KBM-7 (cell line): ENCODE results near the gene GFRA4.

Source experiments
- DNase-seq: peaks from one replicate; pipeline ENCODE4 v3.0.0-alpha.2; 2015
- in situ Hi-C: fragments of 300-500 bp; cut with MboI; formaldehyde crosslinking; loops from 2 replicates; pipeline ENCODE4 v1.14.3; 2020; ENCODE audit warnings: low sequenced_read_pairs, low pct_unique_long_range_greater_than_20kb, mixed read lengths

The GFRA4 gene

GRCh38 chr20:3659492-3660261 is 3.5 kb downstream of the GFRA4 start:
- no peak for DNase-seq

GRCh38 chr20:3658716-3659491 is 4.3 kb downstream of the GFRA4 start:
- no peak for DNase-seq
- in situ Hi-C loops: no loop called here

More at GRCh38 chr20:3659492-3660261, 3.5 kb downstream of the GFRA4 start:
- in situ Hi-C loops: no loop called here

DNA sequence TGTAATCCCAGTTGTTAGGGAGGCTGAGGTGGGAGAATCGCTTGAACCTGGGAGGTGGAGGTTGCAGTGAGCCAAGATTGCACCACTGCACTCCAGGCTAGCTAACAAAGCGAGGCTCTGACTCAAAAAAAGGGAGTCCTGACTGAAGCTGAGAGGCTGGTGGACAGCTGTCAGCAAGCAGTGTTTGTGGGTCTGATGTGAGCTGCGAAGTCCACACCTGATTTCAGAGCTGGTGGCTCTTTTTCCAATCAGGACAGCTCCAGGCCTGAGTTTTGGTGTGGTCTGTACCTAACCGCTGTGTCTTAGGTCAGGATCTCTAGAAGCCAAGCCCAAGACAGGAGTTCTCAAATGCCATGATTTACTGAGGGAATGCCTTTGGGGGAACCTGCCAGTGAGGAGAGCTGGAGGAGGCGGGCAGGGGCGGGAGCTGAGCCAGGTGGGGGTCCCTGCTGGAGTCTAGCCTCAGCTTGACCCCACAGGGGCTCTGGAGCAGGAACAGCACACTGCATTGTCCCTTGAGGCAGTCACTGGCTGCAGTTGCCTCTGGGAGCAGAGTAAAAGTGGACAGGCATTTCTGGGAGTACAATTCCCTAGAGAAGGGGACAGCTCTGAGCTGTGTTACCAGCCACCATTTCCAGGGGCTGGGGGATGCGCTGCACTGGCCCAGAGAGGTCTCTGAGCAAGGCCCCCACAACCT is 5.0 kb downstream of the GFRA4 start:
- DNase-seq: no peak
- in situ Hi-C loops: no loop called here

DNA sequence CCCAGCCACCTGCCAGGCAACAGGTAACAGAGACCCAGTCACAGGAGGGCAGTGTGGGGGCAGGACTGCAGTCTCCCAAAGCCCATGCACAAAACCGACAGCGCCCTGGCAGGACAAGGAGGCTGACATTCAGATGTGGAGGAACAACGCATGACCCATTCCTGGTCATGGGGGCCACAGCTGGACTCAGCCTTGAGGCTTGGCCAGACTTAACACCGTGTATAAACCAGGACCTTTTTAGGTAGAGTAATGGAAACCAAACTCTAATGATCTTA is 8.1 kb downstream of the GFRA4 start:
- no peak for DNase-seq
- in situ Hi-C loops: no loop called here

GRCh38 chr20:3654326-3655130 is 8.7 kb downstream of the GFRA4 start:
- in situ Hi-C loops: no loop called here
- DNase-seq: no peak

GRCh38 chr20:3653921-3654320 is 9.3 kb downstream of the GFRA4 start:
- in situ Hi-C loops: no loop called here
- no peak for DNase-seq

DNA sequence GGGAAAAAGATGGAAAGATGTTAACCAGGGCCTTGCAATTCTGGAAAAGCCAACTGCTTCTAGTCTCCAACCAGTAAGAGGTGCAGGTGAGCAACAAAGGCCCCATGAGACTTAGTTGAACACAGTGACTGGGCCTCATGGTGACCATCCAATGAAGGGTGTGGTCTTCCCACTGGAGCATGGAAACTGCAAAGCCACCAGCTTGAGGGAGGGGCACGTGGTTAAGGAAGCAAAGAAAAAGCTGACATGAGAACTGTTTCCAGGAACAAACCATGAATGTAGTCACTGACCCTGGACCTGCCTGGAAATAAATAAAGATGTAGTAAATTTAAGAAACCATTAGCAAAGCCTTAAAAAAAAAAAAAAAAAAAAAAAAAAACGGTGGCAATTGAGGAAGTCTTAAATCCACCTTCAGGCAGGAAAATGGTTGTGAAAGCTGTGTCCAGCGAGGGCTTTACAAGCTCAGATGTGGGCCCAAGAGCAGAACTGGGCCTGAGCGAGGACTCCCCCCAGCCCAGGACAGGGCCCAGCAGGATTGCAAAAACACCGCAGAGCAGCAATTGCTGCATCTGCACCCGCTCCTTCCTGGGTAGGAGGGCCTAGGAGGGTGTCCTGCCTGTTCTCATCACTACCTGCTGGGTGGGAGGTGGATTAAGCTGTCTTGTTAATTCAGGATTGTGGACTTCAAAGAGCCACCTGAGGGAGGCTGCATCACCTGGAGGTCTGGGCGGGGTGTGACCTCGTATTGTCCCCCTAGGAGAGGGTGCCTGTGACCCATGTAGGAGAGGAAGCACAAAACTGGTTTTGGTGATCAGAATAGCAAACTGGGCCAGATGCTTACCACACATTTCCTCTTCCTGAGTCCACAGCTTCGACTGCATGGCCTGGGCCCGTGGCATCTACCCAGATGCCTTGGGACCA is 10.3 kb downstream of the GFRA4 start:
- in situ Hi-C loops: no loop called here
- DNase-seq: no peak

GRCh38 chr20:3652221-3652620 is 11.0 kb downstream of the GFRA4 start:
- in situ Hi-C loops: no loop called here
- DNase-seq: no peak

GRCh38 chr20:3651204-3651962 is 11.8 kb downstream of the GFRA4 start:
- DNase-seq: no peak
- in situ Hi-C loops: no loop called here

DNA sequence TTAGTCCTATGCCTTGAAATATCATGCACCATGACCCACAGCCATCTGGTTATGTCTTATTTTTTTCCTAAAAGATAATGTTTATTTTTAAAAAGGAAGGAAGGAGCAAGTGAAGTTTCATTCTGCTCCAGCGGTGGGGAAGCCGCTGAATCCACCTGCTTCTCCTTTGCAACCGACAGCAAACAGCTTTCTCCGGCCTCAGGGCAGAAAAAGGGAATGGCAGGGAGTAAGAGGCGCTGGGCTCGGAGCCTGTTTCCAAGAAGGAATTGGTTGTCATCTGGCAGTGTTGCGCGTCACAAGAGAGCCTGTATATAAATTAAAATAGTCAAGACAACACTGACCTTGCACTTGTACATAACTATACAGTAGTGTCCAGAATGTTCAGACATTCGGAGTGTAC is 14.2 kb downstream of the GFRA4 start:
- in situ Hi-C loops: no loop called here
- no peak for DNase-seq

- no peak for DNase-seq
- in situ Hi-C loops: no loop called here
Measured at GRCh38 chr20:3647473-3647872, 15.7 kb downstream of the GFRA4 start.

DNA sequence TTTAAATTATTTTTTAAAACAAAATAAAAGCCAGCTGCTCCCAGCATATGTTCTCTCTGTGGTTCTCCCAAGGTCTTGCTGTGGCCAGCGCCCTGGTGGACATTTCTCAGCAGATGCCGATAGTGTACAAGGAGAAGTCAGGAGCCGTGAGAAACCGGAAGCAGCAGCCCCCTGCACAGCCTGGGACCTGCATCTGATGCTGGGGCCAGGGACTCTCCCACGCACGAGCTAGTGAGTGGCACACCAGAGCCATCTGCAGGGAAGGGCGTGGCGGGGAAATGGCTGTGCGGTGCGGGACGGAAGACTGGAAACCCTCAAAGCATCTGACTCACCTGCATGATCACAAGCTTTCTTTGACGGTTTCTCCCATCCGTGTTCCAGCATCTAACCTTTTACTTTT is 16.5 kb downstream of the GFRA4 start:
- in situ Hi-C loops: no loop called here
- DNase-seq: no peak

- no peak for DNase-seq
- in situ Hi-C loops: no loop called here
Measured at GRCh38 chr20:3646067-3646440, 17.1 kb downstream of the GFRA4 start.

- in situ Hi-C loops: no loop called here
- no peak for DNase-seq
Measured at GRCh38 chr20:3645309-3646066, 17.7 kb downstream of the GFRA4 start.

DNA sequence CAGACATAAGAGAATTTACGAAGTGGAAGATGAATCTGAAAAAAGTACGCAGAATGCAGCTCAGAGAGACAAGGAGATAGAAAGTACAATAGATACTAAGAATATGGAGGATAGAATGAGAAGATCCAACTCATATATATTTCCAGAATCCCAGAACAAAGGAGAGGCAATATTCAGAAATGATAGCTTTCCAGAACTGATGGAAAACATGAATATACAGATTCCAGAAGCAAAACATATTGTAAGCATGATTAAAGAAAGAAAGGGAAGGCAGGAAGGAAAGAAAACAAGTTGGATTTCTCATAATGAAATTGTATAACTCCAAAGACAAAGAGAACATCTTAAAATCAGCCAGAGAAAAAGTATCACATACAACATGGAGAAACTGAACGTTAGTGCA is 22.9 kb downstream of the GFRA4 start:
- no peak for DNase-seq
- in situ Hi-C loops: no loop called here

DNA sequence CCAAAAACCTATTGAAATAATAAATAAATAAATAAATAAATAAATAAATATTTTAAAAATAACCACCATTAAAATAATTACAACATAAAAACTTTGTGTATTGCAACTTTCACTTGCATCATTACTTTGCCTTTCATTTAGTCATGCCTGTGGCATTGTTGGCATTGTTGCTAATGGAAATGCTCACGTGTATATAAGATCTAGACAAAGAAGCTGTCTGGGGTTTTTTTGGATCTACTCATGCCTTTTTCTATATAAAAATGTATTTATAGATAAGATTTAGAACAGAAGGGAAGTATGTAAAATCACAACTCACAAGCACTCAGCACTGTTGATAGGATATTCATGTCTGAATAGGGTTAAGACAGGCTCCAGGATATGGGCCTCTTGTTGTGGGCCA is 27.9 kb downstream of the GFRA4 start:
- in situ Hi-C loops: no loop called here
- no peak for DNase-seq

DNA sequence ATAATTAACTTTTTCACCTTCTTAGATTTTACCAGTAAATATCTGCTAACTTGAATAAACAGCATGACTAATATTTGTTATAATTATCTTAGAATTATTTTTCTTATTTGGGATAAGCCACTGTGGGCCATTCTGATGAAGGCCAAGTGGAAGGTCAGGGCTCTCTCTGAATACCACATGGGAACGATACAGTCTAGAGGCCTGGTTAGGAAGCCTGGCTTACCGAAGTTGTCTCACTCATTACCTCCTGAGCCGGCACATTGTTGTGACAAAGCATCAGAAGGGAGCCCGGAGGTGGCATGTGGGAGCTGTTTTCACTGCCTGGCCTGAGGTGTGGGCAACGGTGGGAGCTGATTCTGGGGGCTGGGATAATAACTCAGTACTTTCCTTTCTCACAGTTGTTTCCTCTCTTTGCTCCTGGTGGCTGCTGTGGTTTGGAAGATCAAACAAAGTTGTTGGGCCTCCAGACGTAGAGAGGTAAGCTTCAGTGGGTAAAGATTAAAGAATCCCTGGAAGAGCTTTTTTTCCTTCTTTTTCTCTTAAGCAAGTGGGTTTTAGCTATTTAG is 29.2 kb downstream of the GFRA4 start:
- in situ Hi-C loops: no loop called here
- no peak for DNase-seq
